GM15510 (cell line): ENCODE measurements around the gene PDGFB.
A peak's percentile ranks its signal among the peaks of the same experiment; 100 is the strongest.

Source experiments
- POLR2A ChIP-seq: IDR thresholded peaks from 3 replicates; pipeline ENCODE4 v1.6.1; 2011; ENCODE audit warnings: borderline replicate concordance; ENCODE audit not compliant: insufficient read length; ENCODE audit errors: extremely low read depth

Gene PDGFB

GRCh38 chr22:39241794-39242594, 2.8 kb downstream of the PDGFB start:
- TF ChIP-seq POLR2A, result no peak

GRCh38 chr22:39240831-39241793, 3.7 kb downstream of the PDGFB start:
- peak; percentile 24 for TF ChIP-seq POLR2A

GRCh38 chr22:39239561-39240423, 5.0 kb downstream of the PDGFB start:
- TF ChIP-seq POLR2A, result no peak

DNA sequence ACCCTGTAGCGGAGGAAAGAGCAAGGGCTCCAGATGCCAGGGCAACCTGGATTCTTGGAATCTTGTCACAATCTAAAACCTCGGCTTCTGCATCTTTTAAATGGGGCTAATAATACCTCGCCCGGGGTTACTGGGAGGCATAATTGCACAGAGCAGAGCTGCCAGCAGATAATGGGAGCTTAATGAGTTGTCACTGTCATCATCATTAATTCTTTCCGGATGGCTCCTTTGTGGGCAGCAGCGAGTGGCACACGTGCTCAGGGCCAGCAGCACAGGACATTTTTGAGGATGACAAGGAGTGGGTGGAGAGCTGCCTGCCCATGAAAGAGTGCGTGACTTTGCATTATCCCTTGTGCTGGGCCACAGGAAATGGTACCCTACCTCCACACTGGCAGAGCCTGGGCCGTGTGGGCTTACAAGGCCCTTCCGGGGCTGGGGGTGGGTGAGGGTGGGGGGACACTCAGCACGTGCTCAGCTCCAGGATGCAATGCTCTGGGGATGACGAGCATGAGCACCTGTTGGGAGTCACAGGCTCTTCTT, 5.7 kb downstream of the PDGFB start:
- TF ChIP-seq POLR2A, result no peak

DNA sequence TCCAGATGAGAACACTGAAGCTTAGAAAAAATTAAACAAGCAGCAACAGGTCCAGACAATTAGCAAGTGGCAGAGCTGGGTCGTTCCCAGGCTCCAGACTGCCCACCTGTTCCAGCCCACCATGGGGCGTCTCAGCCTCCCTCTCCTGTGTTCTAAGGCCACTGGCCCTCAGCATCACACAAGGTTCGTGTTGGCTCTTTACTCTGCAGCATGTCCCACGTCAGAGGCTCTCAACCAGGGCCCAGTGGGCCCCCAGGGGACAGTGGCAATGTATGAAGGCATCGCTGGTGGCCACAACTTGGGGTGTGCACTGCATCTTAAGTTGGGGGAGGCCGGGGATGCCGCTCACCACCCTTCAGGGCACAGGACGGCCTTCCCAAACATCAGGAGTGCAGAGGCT, 6.2 kb downstream of the PDGFB start:
- no peak for TF ChIP-seq POLR2A

GRCh38 chr22:39238101-39238466, 6.7 kb downstream of the PDGFB start:
- TF ChIP-seq POLR2A, result no peak

GRCh38 chr22:39237318-39238100, 7.3 kb downstream of the PDGFB start:
- TF ChIP-seq POLR2A, result no peak

DNA sequence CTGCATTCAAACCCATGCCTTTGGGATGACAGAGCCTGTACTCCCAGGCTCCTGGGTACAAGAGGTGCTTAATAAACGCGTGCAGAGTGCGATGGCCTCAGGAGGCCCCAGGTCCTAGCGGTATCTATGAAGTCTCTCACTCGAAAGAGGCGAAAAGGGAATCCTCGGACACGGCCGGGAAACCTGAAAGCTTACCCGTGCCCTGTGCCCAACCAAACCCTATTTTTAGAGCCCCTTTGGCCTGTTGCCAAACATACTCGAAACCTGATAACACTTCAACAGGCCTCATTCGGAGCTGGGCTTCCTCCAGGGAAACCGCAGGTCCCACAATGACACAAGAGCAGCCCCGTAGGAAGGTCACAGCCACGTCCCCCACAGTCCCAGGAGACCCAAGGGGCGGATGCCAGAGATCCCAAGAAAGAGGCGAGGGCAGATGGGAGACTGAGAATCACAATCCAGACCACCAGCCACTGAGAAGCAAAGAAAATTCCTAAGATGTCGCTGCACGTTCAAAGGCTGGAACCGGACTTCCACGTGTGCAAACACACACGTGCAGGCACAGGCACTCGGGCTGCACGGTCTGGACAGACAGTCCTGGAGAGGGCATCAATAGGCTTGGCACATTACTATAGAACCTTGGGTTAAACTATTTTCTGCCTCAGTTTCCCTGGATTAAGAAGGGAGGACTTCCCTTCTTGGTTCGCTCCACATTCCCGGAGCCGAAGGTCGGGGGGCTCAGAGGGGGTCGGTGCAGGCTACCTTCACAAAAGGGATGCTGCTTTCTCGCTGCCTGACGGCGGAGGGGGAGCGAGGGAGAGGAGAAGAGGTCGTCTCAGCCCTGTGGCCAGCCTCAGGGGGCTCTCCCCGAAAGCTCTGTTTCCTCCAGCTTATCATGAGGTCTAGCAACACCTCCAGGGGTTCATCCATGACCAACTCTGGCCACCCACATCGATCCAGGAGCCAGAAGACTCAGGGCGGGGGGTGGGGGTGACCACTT, 8.2 kb downstream of the PDGFB start:
- no peak for TF ChIP-seq POLR2A

GRCh38 chr22:39234867-39235687, 9.7 kb downstream of the PDGFB start:
- TF ChIP-seq POLR2A, result no peak

DNA sequence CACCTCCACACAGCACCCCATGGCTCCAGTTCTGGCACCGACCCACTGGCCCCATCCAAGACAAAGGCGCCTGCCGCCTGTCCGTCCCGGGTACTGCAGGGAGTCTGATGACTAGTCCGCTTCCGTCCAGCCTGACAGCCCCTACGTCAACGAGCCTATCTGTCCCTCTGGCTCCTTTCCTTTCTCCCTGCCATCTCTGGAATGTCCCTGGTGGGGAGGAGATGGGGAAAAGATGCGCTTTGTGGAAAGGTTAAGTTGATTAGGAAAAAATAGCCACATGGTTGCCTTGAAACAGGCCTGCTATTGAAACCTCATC, 10.4 kb downstream of the PDGFB start:
- TF ChIP-seq POLR2A, result no peak

GRCh38 chr22:39233710-39234471, 10.9 kb downstream of the PDGFB start:
- TF ChIP-seq POLR2A, result no peak

DNA sequence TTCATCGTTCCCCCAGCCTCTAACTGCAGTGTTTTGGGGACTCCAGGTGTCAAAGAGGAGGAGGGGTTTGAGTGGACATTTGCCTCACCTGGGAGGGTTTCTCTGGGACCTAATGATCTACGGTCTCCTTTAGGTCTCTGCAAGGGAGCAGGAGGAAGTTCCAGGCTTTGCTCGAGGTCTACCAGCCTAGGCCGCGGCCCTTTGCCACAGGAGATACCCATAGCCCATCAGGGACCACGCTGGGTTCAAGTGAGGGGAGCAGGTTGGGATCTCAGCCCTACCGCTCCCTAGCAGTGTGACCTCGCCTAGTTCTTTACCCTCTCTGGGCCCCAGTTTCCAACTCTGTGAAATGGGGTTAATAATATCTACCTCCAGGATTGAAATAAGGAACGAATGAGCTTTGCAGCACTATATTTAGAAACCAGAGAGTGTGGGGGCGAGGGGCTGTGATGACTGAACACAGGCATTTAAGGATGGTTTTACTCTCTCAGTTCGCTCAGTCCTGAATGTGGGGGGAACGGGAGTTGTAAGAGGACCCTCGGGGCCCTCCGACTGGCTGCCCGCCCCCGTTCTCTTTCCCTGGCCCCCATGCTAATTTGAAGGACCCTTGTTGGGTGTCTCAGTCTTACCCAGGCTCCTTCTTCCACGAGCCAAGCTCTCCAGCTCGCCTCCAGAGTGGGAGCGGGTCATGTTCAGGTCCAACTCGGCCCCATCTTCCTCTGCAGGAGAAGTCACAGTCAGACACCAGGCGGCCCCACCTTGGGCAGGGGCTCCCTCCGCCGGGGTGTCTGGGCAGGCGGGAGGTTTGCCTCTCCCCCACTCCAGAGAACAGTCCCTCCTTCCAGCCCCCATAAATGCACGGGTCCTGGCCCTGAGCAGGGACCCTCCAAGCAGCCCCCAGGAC, 11.7 kb downstream of the PDGFB start:
- no peak for TF ChIP-seq POLR2A
